Activated CD4-positive, alpha-beta T cell treated with anti-CD3 and anti-CD28 coated beads, Interleukin-2, amount 50 U/mL, for 16 hours (primary cell): ENCODE data around the gene CEP135.
"Not testable (repeated sequence)": the region's sequence is repeated elsewhere in the genome, so short reads cannot be mapped to it uniquely, and the experiment has no call there.

Source experiments
- DNase-seq: peaks from one replicate; pipeline ENCODE4 v3.0.0-alpha.2; 2020

Gene CEP135

DNA sequence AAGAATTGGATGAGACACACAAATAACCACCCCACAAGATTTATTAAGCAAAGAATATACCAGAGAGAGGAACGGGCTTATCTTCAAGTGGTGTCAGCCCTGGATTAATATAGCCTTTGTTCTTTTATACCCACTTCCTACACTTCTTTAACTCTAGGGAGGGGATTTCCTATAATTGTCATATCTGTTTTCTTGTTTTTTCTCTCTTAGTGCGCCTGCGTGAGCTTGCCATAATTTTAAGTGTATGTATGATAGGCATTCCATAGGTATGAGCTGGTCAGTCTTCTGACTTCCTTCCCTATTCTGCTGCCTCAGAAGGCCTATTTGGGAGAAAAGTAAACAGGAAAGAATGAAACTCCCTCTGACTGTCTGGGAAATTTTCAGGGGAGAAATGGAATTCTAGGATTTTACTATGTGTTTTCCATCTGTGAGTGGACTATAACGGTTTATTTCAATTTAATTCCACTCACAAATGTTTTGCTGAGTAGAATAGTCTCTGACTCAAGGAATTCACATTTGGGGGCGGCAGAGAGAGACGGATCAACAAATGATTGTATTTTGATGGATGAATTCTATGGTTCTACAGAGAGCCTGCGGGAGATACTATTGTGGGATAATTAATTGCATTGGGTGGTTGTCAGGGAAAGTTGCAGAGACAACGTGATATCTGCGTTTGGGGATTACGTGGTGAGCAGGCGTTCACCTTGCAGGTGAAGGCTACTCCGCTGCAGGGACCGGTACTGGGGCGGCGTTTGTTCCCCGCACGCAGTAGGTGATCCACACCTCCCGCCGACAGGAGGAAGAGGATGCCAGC is 626 bp upstream of the CEP135 start:
- peak; percentile 72 for DNase-seq

DNA sequence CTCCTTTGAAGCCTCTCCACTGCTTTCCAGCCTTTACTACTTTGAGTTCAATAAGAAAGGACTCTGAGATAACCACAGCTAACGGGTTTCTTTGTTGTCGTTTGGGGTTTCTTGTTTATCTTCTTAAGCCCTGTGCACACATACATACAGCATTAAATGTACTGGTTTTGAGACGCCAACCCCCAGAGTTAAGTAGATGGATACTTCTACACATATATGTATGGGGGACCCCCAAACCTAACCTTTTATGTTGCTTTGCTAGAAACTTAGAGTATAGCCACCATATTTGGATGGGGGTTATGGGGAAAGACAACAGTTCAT is 697 bp downstream of the CEP135 start:
- no peak for DNase-seq

DNA sequence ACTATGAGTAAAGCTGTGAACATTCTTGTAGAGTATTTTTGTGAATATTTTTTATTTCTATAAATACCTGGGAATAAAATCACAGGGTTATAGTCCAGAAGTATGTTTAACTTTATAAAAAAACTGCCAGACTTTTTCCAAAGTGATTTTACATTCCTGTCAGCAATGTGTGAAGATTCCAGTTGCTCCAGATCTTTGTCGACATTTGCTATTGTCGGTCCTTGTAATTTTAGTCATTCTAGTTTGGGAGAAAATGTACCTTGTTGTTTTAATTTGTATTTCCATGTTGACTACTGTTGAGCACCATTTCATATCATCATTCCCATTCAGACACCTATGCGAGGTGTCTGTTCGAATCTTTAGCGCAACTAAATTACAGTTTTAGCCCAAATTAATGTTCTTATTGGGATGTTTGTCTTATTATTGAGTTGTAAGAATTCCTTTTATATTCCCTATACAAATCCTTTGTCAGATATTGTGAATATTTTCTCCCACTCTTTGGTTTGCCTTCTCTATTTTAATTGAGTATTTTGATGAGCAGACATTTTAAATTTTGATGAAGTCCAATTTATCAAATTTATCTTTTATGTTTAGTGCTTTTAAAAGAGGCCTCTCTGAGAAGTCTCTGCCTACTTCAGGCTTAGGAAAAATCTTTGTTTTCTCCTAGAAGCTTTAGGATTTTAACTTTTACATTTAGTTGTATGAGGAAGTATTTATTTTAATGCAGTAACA is 2.6 kb downstream of the CEP135 start:
- no peak for DNase-seq

DNA sequence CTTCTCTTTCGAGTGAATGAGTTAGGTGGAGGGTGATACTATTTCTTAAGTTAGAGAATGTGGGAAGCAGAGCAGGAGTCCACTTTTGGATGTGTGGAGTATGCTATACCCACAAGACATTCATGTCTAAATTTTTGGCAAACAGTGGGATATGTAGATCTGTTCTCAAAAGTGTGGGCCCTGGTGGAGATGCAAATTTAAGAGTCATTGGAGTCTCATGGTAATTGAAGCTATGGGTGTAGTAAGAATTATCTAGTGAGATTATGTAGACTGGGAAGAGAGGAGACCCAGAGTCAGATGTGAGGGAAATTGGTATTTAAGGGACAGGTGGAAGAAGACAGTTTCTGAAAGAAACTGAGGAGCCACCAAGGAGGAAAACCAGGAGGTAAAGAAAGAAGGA is 7.0 kb downstream of the CEP135 start:
- DNase-seq, result no peak

DNA sequence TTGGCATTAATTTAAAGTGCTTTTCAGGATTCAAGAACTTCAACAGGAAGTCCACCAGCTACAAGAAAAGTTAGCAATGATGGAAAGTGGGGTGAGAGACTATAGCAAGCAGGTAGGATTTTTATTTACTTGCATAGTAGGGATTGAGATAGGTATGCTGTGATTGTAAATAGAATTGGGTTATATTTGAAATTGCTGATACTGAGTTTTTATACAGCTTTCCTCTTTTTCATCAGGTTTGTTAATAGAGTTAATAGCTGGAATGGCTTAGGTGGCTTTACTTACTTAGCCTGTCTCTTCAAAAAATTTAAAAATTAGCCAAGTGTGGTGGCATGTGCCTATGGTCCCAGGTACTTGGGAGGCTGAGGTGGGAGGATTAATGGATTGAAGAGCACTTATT is 10.9 kb downstream of the CEP135 start:
- no peak for DNase-seq

DNA sequence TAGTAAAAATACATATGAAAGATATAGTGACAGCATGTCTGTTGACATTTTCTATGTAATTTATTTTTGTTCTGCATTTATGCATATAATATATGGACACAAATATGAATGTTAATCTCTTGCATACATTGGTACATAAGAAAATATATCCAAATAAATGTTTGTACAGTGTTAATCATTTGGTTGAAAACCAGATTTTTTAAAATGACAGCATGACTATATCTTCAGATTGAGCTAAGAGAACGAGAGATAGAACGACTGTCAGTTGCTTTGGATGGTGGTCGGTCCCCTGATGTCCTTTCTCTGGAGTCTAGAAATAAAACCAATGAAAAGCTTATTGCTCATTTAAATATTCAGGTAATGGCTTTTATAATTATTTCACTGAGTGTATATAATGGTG is 15.3 kb downstream of the CEP135 start:
- DNase-seq, result no peak

DNA sequence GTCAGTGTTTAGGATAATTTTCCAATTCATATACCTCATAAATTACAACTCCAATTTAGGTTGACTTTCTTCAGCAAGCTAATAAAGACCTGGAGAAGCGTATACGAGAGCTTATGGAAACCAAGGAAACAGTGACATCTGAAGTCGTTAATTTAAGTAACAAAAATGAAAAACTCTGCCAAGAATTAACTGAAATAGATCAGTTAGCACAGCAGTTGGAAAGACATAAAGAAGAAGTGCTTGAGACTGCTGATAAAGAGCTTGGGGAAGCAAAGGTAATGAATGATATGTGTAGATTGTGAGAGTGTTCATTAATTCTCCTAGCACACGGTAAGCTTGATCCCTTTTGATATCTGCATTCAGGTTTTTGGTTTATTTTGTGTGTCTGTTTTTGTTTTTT is 16.8 kb downstream of the CEP135 start:
- DNase-seq, result no peak

DNA sequence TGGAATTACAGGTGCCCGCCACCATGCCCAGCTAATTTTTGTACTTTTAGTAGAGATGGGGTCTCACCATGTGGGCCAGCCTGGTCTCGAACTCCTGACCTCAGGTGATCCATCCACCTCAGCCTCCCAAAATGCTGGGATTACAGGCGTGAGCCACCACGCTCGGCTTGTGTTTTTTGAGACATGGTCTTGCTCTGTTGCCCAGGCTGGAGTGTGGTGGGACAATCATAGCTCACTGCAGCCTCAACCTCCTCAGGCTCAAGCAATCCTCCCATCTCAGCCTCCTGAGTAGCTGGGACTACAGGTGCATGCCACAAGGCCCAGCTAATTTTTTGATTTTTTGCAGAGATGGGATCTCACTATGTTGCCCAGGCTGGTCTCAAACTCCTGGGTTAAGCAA is 17.6 kb downstream of the CEP135 start:
- DNase-seq, result not testable (repeated sequence)

DNA sequence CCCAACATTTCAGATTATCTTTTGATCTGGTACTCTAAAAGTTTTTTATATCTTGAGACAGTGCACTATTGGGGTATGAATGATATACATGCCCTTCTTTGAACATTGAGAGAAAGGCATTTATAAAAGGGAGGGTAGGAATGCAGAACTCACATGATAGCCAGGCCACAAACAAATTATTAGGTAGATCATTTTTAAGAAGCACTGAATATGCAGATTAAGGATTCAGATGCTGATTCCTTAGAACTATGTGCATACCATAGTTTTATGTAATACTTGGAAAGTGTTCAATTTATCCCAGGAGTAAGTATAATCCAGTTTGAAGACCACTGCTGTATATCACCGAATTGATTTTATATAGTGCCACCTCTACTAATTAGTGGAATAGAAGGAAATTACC is 18.6 kb downstream of the CEP135 start:
- no peak for DNase-seq

DNA sequence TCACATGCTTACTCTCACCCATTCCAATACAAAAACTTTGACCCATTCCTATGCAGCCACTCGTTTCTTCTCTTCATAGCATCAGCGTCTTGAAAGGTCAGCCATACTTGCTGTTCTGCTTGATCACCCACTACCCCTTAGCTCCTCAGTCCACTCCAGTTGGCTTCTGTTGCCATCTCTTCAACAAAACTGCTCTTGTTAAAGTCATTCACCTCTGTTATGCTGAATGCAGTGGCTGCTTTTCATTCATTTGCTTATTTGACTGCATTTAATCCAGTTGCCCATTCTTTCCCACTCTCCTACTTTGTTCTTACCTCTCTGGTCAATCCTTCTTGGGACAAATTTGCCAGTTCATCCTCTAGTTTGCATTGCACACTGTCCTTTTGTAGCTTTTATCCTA is 24.9 kb downstream of the CEP135 start:
- no peak for DNase-seq

DNA sequence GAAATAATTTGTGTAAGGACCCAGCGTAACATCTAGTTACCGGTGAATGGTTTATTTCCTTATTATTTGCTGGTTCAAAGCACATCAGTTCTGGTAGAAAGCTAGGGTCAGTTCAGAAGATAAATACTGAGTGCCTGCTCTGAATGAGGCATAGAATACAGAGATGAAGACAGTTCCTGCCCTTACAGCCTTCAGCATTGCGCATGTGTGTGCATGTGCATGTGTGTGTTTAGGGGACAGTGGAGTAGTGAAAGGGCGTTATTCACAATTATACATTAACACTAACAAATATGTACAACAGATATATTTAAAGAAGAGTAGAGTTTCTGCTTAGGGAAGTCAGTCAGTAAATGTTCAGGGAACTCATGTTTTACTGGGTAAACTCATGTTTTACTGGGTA is 29.1 kb downstream of the CEP135 start:
- DNase-seq, result no peak

DNA sequence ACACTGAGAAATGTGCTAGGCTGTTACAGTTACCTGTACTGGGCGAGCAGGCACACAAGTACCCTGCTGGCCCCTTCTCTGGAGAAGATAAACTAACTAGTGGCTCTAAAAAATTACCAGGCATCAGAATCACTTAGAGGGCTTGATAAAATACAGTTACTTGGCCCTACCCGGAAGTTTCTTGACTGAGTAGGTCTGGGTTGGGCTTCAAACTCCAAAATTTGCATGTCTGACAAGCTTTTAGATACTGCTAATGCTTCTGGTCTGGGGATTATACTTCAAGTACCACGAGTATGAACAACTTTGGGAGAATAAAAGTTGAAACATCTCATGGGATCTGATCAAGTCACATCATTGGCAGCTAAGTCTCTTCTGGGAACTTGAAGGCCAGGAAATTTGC is 30.8 kb downstream of the CEP135 start:
- no peak for DNase-seq

DNA sequence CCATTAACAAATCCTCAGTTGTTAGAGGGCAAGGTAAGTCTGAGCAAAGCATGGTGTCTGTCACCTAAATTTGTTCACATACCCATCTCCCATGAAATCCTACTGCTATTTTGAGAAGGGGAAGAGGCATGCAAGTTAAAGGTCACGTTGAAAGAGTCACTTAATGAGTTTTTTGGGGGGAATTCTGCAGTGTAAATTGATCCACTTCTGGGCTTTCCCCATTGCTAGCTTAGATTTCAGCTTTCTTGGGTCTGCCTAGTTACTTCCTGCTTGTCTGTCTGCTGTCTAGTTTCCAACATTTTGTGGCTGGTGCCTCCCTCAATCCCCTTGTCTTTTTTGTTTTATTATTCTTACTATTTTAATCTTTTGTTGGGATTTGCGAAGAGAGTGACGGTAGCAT is 32.0 kb downstream of the CEP135 start:
- DNase-seq, result no peak

DNA sequence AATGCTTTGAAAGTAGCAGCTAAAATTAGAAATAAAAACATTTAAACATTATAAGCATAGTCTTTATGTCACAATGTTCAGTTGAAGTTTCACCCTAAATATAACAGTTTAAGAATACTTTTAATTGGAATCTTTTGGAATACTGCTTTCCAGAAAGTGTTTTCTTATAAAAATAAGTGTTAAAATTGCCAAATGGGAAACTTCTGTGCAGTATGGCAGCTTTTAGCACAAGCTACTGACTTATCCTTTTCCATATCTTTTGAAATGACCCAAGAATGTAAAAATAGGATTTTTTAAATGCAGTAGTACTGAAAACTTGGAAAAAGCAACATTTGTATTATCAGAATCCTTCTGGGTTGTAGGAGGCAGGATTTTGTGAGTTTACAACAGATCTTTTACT is 34.2 kb downstream of the CEP135 start:
- no peak for DNase-seq

DNA sequence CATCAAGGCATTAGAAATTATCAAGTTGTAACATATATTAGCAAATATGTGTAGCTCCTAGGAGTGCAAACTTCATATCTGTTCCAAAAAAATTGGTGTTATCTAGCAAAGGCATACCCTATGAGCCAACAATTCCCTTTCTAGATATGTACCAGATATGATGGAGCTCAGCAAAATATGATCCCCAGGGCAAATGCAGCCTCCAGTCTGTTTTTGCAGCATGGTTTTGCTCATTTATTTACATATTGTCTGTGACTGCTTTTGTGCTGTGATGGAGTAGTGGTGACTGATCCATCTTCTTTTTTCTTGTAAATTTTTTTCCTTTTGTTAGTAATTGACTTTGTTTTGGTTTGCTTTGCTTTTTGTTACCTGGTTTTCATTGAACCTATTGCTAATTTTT is 41.0 kb downstream of the CEP135 start:
- no peak for DNase-seq

DNA sequence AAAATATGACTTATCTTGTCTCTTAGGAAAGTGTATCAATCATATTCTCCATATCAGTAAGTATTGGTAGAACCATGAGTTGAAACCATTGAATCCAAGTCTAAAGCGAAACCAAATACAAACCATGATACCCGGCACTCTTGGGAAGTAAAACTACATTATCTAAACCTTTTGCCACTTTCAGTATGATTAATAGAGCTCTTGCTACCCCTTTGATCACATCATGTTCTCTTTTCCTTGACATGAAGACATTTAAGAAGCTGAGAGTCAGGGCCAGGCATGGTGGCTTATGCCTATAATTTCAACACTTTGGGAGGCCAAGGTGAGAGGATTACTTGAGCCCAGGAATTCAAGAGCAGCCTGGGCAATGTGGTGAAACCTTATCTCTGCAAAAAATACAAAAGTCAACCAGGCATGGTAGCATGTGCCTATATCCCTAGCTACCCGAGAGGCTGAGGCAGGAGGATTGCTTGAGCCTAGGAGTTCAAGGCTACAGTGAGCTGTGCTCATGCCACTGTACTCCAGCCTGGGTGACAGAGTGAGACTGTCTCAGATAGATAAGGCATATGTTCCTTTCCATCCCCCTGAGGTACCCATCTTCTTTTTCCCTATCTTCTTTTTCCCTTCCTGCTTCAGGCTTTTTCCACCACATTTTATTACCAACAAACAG is 45.4 kb downstream of the CEP135 start:
- peak; percentile 79 for DNase-seq

DNA sequence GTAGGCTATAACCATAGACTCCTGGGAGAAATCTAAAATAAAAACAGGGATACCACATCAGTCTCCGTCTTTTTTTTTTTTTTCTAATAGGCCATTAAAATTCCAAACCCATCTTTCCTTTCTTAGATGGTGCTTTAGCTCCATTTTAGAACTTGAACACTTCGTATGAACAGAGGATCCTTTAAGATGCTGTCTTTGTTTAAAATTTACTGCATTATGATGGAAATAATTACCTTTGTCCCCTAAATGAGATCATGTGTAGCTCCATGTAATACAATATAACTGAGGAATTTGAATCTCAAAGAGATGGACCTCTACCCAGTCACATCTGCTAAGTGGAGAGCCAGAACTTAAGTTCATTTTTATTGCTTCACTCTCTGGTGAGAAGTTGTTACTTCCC is 47.9 kb downstream of the CEP135 start:
- no peak for DNase-seq

DNA sequence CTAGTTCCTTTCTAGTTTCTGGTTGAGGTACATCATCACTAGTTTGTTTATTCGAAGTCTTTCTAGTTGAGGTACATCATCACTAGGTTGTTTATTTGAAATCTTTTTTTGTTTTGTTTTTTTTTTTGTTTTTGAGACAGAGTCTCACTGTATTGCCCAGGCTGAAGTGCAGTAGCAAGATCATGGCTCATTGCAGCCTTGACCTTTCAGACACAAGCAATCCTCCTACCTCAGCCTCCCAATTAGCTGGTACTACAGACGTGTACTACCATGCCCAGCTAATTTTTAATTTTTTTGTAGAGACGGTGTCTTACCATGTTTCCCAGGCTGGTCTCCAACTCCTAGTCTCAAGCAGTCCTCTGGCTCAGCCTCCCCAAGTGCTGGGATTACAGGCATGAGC is 54.9 kb downstream of the CEP135 start:
- DNase-seq, result no peak

DNA sequence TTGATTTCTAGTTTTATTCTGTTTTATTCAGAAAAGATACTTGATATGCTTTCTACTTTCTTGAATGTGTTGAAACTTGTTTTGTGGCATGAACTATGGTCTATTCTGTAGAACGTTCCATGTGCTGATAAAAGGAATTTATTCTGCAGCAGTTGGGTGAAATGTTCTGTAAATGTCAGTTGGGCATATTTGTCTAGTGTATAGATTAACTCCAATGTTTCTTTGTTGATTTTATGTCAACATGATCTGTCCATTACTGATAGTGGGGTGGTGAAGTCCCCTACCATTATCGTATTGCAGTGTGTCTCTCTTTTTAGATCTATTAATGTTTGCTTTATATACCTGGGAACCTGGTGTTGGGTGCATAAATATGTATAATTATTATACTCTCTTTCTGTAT is 55.5 kb downstream of the CEP135 start:
- DNase-seq, result no peak

DNA sequence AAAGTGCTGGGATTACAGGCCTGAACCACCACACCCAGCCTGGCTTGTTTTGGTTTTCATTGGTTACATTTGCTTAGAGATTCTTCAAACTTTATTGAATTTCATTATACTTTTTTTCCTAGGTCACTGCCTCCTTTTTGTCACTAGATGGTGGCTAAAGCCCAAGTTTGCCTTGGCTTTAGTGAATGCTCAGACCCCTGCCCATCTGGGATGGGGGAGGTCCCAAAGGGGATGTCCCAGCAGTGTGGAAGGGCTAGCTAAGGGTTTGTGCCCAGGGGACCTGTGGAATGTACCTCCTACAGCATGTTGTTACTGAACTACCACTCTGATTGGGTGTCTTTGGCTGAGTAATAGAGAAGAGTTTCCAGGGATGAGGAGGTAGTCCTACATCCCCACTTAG is 58.4 kb downstream of the CEP135 start:
- DNase-seq, result no peak

DNA sequence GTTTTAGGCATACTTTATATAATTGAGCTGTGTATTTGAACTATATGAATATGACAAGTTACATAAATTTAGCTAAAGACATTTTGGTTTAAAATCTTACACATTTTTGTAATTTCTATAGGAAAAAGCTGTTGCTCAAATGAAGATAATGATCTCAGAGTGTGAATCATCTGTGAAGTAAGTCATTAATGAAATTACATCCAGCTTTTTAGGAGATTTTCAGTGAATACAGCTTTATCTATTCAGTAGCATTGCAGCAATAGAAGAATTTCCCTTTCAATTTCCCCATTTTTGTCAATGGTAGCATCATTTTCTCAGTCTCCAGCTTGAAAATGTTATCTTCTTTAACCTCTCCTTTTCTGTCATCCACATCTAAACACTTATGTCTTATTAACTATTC is 59.5 kb downstream of the CEP135 start:
- no peak for DNase-seq

DNA sequence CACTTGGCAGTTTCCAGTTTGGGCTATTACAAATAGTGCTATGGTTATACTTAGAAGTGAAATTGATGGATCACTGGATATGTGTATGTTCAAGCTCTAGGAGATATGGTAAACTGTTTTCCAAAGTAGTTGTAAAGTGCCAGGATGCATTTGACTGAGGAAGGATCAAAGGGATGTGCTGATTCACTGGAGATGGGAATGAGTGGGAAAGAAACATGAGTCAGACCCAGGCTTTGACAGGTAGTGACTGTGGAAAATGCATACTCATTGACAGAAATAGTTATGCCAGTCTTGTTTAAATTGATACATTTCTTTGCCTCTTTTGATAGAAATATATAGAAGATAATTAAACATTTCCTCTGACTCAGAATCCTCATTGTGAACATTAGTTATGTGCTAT is 77.9 kb downstream of the CEP135 start:
- no peak for DNase-seq

DNA sequence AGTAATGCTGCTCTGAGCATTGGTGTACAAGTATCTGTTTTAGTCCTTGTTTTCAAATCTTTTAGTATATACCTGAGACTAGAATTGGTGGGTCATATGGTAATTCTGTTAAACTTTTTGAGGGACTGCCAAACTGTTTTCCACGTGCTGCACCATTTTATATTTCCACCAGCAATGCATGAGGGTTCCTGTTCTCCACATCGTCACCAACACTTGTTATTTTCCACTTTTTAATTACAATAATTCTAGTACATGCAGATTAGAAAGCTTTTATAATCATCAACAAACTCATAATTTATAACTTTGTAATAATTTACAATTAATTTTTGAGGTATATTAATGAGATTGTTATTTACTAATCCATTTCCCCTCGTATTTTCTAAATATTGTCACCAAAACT is 79.4 kb downstream of the CEP135 start:
- DNase-seq, result no peak

DNA sequence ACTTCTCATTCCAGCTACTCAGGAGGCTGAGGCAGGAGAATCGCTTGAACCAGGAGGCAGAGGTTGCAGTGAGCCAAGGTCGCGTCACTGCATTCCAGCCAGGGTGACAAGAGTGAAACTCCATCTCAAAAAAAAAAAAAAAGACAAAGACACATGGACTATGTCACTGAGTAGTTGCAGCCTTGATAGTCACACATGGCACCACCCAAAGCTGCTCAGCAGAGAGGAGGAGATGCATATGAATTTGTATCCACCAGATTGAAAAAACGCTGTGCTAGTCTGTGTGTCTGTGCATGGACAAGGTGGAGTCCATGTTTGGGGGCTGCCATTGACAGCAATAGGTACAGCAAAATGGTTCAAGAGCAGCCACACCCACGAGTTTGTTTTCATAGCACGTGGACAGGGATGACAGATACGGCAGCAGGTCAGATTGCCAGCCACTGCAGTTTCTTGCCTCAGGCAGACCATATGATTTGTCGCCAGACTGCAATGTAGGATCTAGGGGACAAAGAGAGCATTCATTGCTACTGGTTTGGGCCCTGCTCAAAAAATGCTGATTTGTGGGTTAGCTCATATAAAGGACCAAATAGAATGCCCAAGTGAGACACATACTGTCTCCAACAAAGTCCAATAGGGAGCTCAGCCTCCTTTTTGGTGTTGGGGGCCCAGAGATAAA is 89.9 kb downstream of the CEP135 start:
- no peak for DNase-seq
